T-cell (primary cell): Measurements from ENCODE around the gene GNB3. TPM values are rescaled to one million over a fixed set of nuclear protein-coding genes. Genes with fewer than 3 reads are reported as not detected.
"Not testable (repeated sequence)": the region's sequence is repeated elsewhere in the genome, so short reads cannot be mapped to it uniquely, and the experiment has no call there.

Source experiments
- ATAC-seq, 4 experiments: fragments of 200-7000 bp in 3 of 4; fragments of 150-1000 bp in 1 of 4; cut with Tn5 transposase; replicated peaks in 1 of 4; 1 replicate in 3 of 4; 2 replicates in 1 of 4; pipeline ENCODE4 v1.10.0; 2021; ENCODE audit warnings: moderate library complexity in 3 of 4, mild to moderate bottlenecking in 2 of 4, moderate number of reproducible peaks in 1 of 4
- CTCF ChIA-PET, 2 donors: fragments of 300-600 bp; sonication (Branson Sonifier 250); formaldehyde crosslinking; loops; one replicate each; lab custom pipeline; 2022; ENCODE audit warnings: antibody characterized with exemption in 2 of 2; lab: Charles Lee
- POLR2A ChIA-PET, 2 donors: fragments of 300-600 bp; sonication (Branson Sonifier 250); formaldehyde crosslinking; loops; one replicate each; lab custom pipeline; 2022; ENCODE audit warnings: antibody characterized with exemption in 2 of 2; lab: Charles Lee
- DNase-seq, 35 experiments: peaks; one replicate each; pipeline versions ENCODE4 v3.0.0 to v3.0.0-alpha.2; 2013 to 2023
- H3K27ac ChIP-seq: one replicate; pipeline ENCODE4 v1.5.1; 2013; ENCODE audit warnings: low read length
- H3K27me3 ChIP-seq, 2 experiments: replicated peaks in 1 of 2; 1 replicate in 1 of 2; 2 replicates in 1 of 2; pipeline versions ENCODE4 v1.6.1 to v1.7.0; 2013; ENCODE audit warnings: low read length in 1 of 2, mixed read lengths in 1 of 2; ENCODE audit not compliant: control insufficient read depth in 2 of 2, insufficient read depth in 2 of 2; ENCODE audit errors: extremely low read depth in 1 of 2
- H3K36me3 ChIP-seq, 2 donors: 1 replicate in 1 of 2; 2 replicates in 1 of 2; pipeline versions ENCODE4 v1.6.1 to v1.7.0; 2013; ENCODE audit warnings: low read length in 1 of 2; ENCODE audit not compliant: control insufficient read depth in 2 of 2, insufficient read depth in 1 of 2; ENCODE audit errors: extremely low read depth in 1 of 2
- H3K4me1 ChIP-seq, 2 experiments: 1 replicate in 1 of 2; 2 replicates in 1 of 2; pipeline versions ENCODE4 v1.6.1 to v1.7.0; 2013; ENCODE audit warnings: low read length in 2 of 2, mixed read lengths in 1 of 2; ENCODE audit not compliant: insufficient read depth in 2 of 2, control insufficient read depth in 1 of 2; ENCODE audit errors: extremely low read depth in 1 of 2
- H3K4me3 ChIP-seq, 2 donors: 1 replicate in 1 of 2; 2 replicates in 1 of 2; pipeline versions ENCODE4 v1.5.1 to v1.7.0; 2013; ENCODE audit warnings: mild to moderate bottlenecking in 2 of 2, low read length in 1 of 2, moderate library complexity in 1 of 2; ENCODE audit not compliant: control insufficient read depth in 1 of 2; ENCODE audit errors: extremely low read depth in 1 of 2
- H3K9me3 ChIP-seq: 2 replicates; pipeline ENCODE4 v1.7.0; 2013
- H3K27ac Mint-ChIP-seq, 2 donors: one replicate each; pipeline ENCODE4 v1.8.0; 2020 to 2021; ENCODE audit warnings: mild to moderate bottlenecking in 2 of 2, mixed read lengths in 2 of 2
- H3K27me3 Mint-ChIP-seq, 2 donors: one replicate each; pipeline ENCODE4 v1.8.0; 2021 to 2022; ENCODE audit warnings: mixed read lengths in 2 of 2
- H3K36me3 Mint-ChIP-seq: one replicate; pipeline ENCODE4 v1.8.0; 2021; ENCODE audit warnings: mixed read lengths
- H3K4me1 Mint-ChIP-seq, 3 donors: one replicate each; pipeline ENCODE4 v1.8.0; 2020 to 2022; ENCODE audit warnings: mixed read lengths in 3 of 3, mild to moderate bottlenecking in 1 of 3
- H3K4me3 Mint-ChIP-seq, 3 donors: one replicate each; pipeline ENCODE4 v1.8.0; 2020 to 2022; ENCODE audit warnings: mild to moderate bottlenecking in 3 of 3, mixed read lengths in 3 of 3, moderate library complexity in 3 of 3
- H3K9me3 Mint-ChIP-seq, 3 donors: one replicate each; pipeline ENCODE4 v1.8.0; 2020 to 2022; ENCODE audit warnings: mixed read lengths in 3 of 3
- WGBS: methylation state at CpG from one replicate; pipeline ENCODE4 v1.1.5; 2013; ENCODE audit warnings: missing lambda C conversion rate; ENCODE audit not compliant: insufficient coverage; 5-methylcytosine and 5-hydroxymethylcytosine counted together
- total RNA-seq, 35 experiments: library from RNA in 6 of 35; stranded (reverse) in 6 of 35; fragments of 120-200 nt in 1 of 35; gene quantifications; one replicate each; pipeline versions ENCODE4 v1.2.1 to v1.2.4 and lab custom pipeline; 2013 to 2026

GNB3 gene
- total RNA-seq, 5 donors from 2014 or later (not counting 1 experiment from before 2014, with no cell fraction given): 0.85 to 4.3 (median 3.4) TPM

- peak overlapping the region; percentile 89 for H3K27ac Mint-ChIP-seq
- Histone ChIP-seq H3K36me3 (peaks cover 10 to 40% of the 10 kb centered on the region in 2 donors), H3K4me1 (peaks cover 20 to 61% of the 10 kb centered on the region in 2 experiments), H3K4me3 (peak overlapping the region; percentile 62 to 65), H3K27ac (peak overlapping the region; percentile 62), H3K9me3 (no peaks in the 10 kb centered on the region), H3K27me3 (no peaks in the 10 kb centered on the region)
- CTCF ChIA-PET: interaction anchor here (0.9 to 4.7 kb wide), 14 partner anchors 13 to 277 kb away, joined by 3 to 23 read pairs (median 4); partner anchors contain the start of genes C12orf57 (in 1 of the 2), CDCA3 (in 1 of the 2), RNU7-1 (in 1 of the 2) and USP5 (in 1 of the 2)
- POLR2A ChIA-PET: interaction anchor here in 1 of 2 donors (0.7 kb wide), 1 partner anchor 16 kb away, joined by 3 read pairs; the partner anchor contains the start of gene USP5
- peaks cover 51 to 54% (median 54%) of the 10 kb centered on the region in 3 donors for H3K4me1 Mint-ChIP-seq
- no peaks in the 10 kb centered on the region for H3K27me3 Mint-ChIP-seq
- WGBS: 4% methylated on average over 10 of the region's 22 CpGs
- peak overlapping the region; percentile 85 to 89 (median 87) for H3K4me3 Mint-ChIP-seq
- DNase-seq: no peak
- ATAC-seq: peak in 2 of 4 experiments; percentile 0 to 1
- no peaks in the 10 kb centered on the region for H3K9me3 Mint-ChIP-seq
- H3K36me3 Mint-ChIP-seq: peaks cover 31% of the 10 kb centered on the region
Observed at GRCh38 chr12:6868211-6869048, 27.7 kb downstream of the GNB3 start.

GRCh38 chr12:6869049-6870021 lies 28.6 kb downstream of the GNB3 start:
- ATAC-seq (peak in 1 of 4 experiments; percentile 10), DNase-seq (peak; percentile 63 to 92 (median 81))
- ChIA-PET CTCF (interaction anchor here (0.6 to 4.7 kb wide), 35 partner anchors 12 to 278 kb away, joined by 3 to 23 read pairs (median 4); partner anchors contain the start of genes C12orf57 (in 1 of the 2), C1R (in 1 of the 2), C1RL (in 1 of the 2) and CDCA3 (in 1 of the 2)), POLR2A (interaction anchor here in 1 of 2 donors (1.0 kb wide), 1 partner anchor 74 kb away, joined by 5 read pairs; the partner anchor contains the start of genes C12orf57 and RNU7-1)
- Mint-ChIP-seq H3K4me1 (peaks cover 54 to 58% (median 54%) of the 10 kb centered on the region in 3 donors), H3K27me3 (no peaks in the 10 kb centered on the region), H3K4me3 (peak overlapping the region; percentile 85 to 89 (median 87)), H3K27ac (peak overlapping the region; percentile 89), H3K36me3 (peaks cover 29% of the 10 kb centered on the region), H3K9me3 (no peaks in the 10 kb centered on the region)
- peak overlapping the region; percentile 62 for H3K27ac ChIP-seq
- H3K4me1 ChIP-seq: peaks cover 20 to 70% of the 10 kb centered on the region in 2 experiments
- no peaks in the 10 kb centered on the region for H3K27me3 ChIP-seq
- no peaks in the 10 kb centered on the region for H3K9me3 ChIP-seq
- peaks cover 5 to 32% of the 10 kb centered on the region in 2 donors for H3K36me3 ChIP-seq
- H3K4me3 ChIP-seq: no peak overlapping the region
- WGBS: 38% methylated on average over 11 of the region's 12 CpGs

GRCh38 chr12:6870304-6870703 lies 29.6 kb downstream of the GNB3 start:
- Histone ChIP-seq H3K36me3 (peaks cover 0 to 25% of the 10 kb centered on the region in 2 donors), H3K4me1 (peaks cover 20 to 71% of the 10 kb centered on the region in 2 experiments)
- not testable (repeated sequence) for DNase-seq, H3K27me3 Mint-ChIP-seq, ATAC-seq, H3K27ac ChIP-seq, H3K9me3 Mint-ChIP-seq, H3K27me3 ChIP-seq, H3K4me3 ChIP-seq, H3K9me3 ChIP-seq
- ChIA-PET POLR2A (interaction anchor here (0.6 to 0.7 kb wide), 3 partner anchors 44 to 719 kb away, joined by 3 to 4 read pairs (median 4); partner anchors contain the start of gene ENO2 (in 1 of the 2)), CTCF (interaction anchor here (0.8 to 4.7 kb wide), 7 partner anchors 21 to 243 kb away, joined by 3 to 23 read pairs (median 5); partner anchors contain the start of genes C12orf57 (in 1 of the 2) and RNU7-1 (in 1 of the 2))
- Mint-ChIP-seq H3K27ac (peak overlapping the region; percentile 66 to 89), H3K4me3 (peak overlapping the region in 1 of 3 donors; percentile 93), H3K4me1 (peaks cover 54 to 60% (median 57%) of the 10 kb centered on the region in 3 donors), H3K36me3 (peaks cover 21% of the 10 kb centered on the region)
- no CpG with 5 or more reads among the region's 4 CpGs for WGBS

- ATAC-seq (no peak), DNase-seq (peak in 5 of 35 experiments; percentile 14 to 35 (median 23))
- Mint-ChIP-seq H3K27me3 (no peaks in the 10 kb centered on the region), H3K4me3 (peak overlapping the region; percentile 87 to 93 (median 89)), H3K9me3 (no peaks in the 10 kb centered on the region), H3K36me3 (peaks cover 19% of the 10 kb centered on the region), H3K27ac (peak overlapping the region; percentile 89 to 90), H3K4me1 (peaks cover 52 to 63% (median 59%) of the 10 kb centered on the region in 3 donors)
- Histone ChIP-seq H3K4me3 (peak overlapping the region; percentile 77 to 94), H3K4me1 (peaks cover 20 to 69% of the 10 kb centered on the region in 2 experiments), H3K27ac (no peak overlapping the region), H3K9me3 (no peaks in the 10 kb centered on the region), H3K27me3 (no peaks in the 10 kb centered on the region), H3K36me3 (peaks cover 0 to 21% of the 10 kb centered on the region in 2 donors)
- ChIA-PET CTCF (interaction anchor here (0.7 to 4.7 kb wide), 16 partner anchors 16 to 256 kb away, joined by 3 to 58 read pairs (median 5); partner anchors contain the start of genes C12orf57 (in 1 of the 2), CDCA3 (in 1 of the 2), ENO2 (in 1 of the 2) and MLF2 (in 1 of the 2)), POLR2A (interaction anchor here in 1 of 2 donors (0.5 kb wide), 1 partner anchor 115 kb away, joined by 3 read pairs; no protein-coding TSS in a partner anchor)
- WGBS: 87% methylated on average over 8 of the region's 12 CpGs
Observed at GRCh38 chr12:6871052-6871957, 30.6 kb downstream of the GNB3 start.
